Uterus (tissue), 4 donors: Measurements from ENCODE around the gene SPON1. TPM values are rescaled to one million over a fixed set of nuclear protein-coding genes. Genes with fewer than 3 reads are reported as not detected.
A peak's percentile ranks its signal among the peaks of the same experiment; 100 is the strongest.

ENCODE experiments used
- DNase-seq, 2 donors: peaks; one replicate each; pipeline ENCODE4 v3.0.0-alpha.2; 2019 to 2020
- H3K27ac ChIP-seq, 2 donors: fragments of 200-600 bp; sonication (generic); 1 replicate in 1 of 2; 2 replicates in 1 of 2; pipeline ENCODE4 v1.5.1; 2016 to 2018
- H3K27me3 ChIP-seq, 2 donors: fragments of 200-600 bp; sonication (generic); one replicate each; pipeline ENCODE4 v1.5.1; 2018 to 2019; ENCODE audit warnings: control low read depth in 1 of 2
- H3K36me3 ChIP-seq, 2 donors: fragments of 200-600 bp; sonication (generic); one replicate each; pipeline ENCODE4 v1.5.1; 2019; ENCODE audit warnings: control low read depth in 1 of 2
- H3K4me1 ChIP-seq, 2 donors: fragments of 200-600 bp; sonication (generic); one replicate each; pipeline ENCODE4 v1.5.1; 2018 to 2019; ENCODE audit warnings: control low read depth in 1 of 2
- H3K4me3 ChIP-seq, 2 donors: fragments of 200-600 bp; sonication (generic); 1 replicate in 1 of 2; 2 replicates in 1 of 2; pipeline ENCODE4 v1.5.1; 2018 to 2019; ENCODE audit warnings: mild to moderate bottlenecking in 1 of 2
- H3K9me3 ChIP-seq, 2 donors: fragments of 200-600 bp; sonication (generic); one replicate each; pipeline ENCODE4 v1.5.1; 2019; ENCODE audit warnings: control low read depth in 1 of 2
- POLR2A ChIP-seq, 2 donors: fragments of 450-650 bp; IDR thresholded peaks; one replicate each; pipeline ENCODE4 v1.6.1; 2016; ENCODE audit warnings: antibody characterized with exemption in 2 of 2, mild to moderate bottlenecking in 1 of 2, moderate library complexity in 1 of 2
- intact Hi-C: fragments of 100-400 bp; cut with DNase I; formaldehyde crosslinking; loops from one replicate; pipeline ENCODE4 v1.15.1; 2023; ENCODE audit warnings: low total_unique reads
- total RNA-seq, 4 donors: library from RNA; depleted of rRNA in 3 of 4; stranded (reverse); fragments of >200 nt in 3 of 4; gene quantifications; one replicate each; pipeline versions ENCODE4 v1.1.0 to v1.2.4, GENCODE V29; 2014 to 2023
- TF ChIP-seq, protein P1 (sequence below), 4 experiments: fragments of 200-600 bp in 2 of 4; fragments of 450-650 bp in 2 of 4; sonication (generic) in 2 of 4; IDR thresholded peaks; one replicate each; pipeline ENCODE4 v1.5.1; 2016 to 2019; ENCODE audit warnings: antibody characterized with exemption in 4 of 4, mild to moderate bottlenecking in 2 of 4, moderate library complexity in 1 of 4
- donor health status: DM: yes; HTN: yes; CAD: no.

SPON1 gene
- total RNA-seq, 4 donors from 2014 or later: 18.8 to 139 (median 28.8) TPM

DNA sequence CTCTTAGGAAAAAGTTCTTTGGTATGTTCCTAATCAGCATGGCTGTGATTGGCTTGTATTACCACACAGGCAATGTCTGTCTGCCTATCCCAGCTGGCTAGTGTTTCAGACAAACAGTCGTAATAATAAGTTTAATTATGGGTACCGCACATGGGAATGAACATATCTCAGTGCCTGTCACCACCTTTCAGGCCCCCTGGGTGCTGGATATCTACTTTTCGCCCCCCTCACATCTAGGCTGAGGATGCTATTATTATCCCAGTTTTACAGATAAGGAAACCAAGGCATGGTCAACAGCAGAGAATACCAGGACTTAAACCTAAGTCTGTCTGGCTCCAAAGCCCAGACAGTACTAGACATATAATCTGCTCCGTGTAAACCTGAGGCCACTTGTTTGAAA lies 174.8 kb downstream of the SPON1 start:
- Histone ChIP-seq H3K27ac (no peak overlapping the region), H3K27me3 (no peaks in the 10 kb centered on the region), H3K4me1 (no peaks in the 10 kb centered on the region), H3K4me3 (no peak overlapping the region), H3K9me3 (no peaks in the 10 kb centered on the region), H3K36me3 (no peaks in the 10 kb centered on the region)
- intact Hi-C loops: no loop called here
- no peak for DNase-seq
- TF ChIP-seq, protein P1, sequence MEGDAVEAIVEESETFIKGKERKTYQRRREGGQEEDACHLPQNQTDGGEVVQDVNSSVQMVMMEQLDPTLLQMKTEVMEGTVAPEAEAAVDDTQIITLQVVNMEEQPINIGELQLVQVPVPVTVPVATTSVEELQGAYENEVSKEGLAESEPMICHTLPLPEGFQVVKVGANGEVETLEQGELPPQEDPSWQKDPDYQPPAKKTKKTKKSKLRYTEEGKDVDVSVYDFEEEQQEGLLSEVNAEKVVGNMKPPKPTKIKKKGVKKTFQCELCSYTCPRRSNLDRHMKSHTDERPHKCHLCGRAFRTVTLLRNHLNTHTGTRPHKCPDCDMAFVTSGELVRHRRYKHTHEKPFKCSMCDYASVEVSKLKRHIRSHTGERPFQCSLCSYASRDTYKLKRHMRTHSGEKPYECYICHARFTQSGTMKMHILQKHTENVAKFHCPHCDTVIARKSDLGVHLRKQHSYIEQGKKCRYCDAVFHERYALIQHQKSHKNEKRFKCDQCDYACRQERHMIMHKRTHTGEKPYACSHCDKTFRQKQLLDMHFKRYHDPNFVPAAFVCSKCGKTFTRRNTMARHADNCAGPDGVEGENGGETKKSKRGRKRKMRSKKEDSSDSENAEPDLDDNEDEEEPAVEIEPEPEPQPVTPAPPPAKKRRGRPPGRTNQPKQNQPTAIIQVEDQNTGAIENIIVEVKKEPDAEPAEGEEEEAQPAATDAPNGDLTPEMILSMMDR (IDR thresholded peaks at IDR 0.05): no peak

DNA sequence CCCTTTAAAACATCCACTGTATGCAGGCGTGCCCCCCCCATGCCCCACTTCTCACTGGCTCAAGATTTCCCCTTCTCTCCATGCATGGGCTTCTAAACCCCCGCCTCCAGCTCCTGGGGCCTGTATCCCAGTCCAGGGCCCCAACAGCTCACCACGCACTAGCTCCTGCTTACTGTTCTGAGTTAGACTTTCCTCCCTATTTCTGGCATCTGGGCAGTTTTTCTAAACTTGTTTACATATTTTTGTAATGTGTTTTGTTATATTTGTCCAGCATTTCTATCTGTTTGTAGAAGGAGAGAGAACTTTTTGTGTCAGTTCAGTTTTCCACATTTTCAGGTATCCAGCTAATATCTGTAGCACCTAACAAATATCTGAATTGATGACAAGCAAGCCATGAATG lies 178.5 kb downstream of the SPON1 start:
- Histone ChIP-seq H3K36me3 (no peaks in the 10 kb centered on the region), H3K4me1 (no peaks in the 10 kb centered on the region), H3K9me3 (no peaks in the 10 kb centered on the region), H3K27me3 (no peaks in the 10 kb centered on the region), H3K27ac (peak overlapping the region in 1 of 2 donors; percentile 41), H3K4me3 (no peak overlapping the region)
- DNase-seq: no peak
- TF ChIP-seq POLR2A (IDR thresholded peaks at IDR 0.05): no peak
- TF ChIP-seq, protein P1 (IDR thresholded peaks at IDR 0.05): no peak
- intact Hi-C loops: no loop called here

DNA sequence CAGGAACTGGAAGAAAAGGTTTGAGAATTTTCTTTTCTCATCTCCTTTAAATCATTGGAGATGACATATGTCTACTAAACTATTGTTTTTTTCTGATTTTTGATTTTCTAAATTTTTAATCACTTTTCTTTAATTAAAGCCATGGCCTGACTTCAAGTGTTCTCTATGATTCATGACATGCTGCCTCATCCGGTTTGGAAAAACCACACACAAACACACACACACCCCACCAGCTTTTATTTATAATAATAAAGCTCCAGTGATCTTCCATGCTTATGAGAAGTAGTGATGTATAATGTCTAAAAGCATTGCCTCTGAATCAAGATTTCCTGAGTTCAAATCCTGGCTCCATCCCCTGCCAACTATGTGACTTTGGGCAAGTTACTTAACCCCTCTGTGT lies 179.2 kb downstream of the SPON1 start:
- H3K27me3 ChIP-seq: no peaks in the 10 kb centered on the region
- H3K4me3 ChIP-seq: no peak overlapping the region
- DNase-seq: no peak
- no peaks in the 10 kb centered on the region for H3K4me1 ChIP-seq
- no peaks in the 10 kb centered on the region for H3K36me3 ChIP-seq
- no peaks in the 10 kb centered on the region for H3K9me3 ChIP-seq
- H3K27ac ChIP-seq: peak overlapping the region in 1 of 2 donors; percentile 41
- intact Hi-C loops: no loop called here
- TF ChIP-seq POLR2A (IDR thresholded peaks at IDR 0.05): no peak
- TF ChIP-seq, protein P1 (IDR thresholded peaks at IDR 0.05): no peak

DNA sequence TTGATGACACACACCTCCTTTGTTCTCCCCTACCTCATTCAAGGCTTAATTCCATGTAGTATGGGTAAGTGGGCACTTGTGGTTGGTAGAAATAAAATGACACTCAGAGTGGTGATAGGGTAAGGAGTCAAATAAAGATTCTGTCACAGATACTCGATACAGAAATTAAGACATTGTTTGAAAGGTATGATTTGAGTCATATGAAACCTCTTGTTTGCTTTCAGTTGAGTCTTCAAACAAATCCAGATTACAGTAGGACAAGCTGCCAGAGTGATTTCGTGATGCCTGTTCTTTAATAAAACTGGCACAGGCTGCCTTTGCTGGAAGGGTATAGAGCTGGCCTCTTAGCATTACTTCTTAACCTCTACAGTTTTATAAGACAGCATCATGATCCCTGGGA lies 182.4 kb downstream of the SPON1 start:
- H3K36me3 ChIP-seq: no peaks in the 10 kb centered on the region
- H3K9me3 ChIP-seq: no peaks in the 10 kb centered on the region
- intact Hi-C loops: no loop called here
- no peaks in the 10 kb centered on the region for H3K27me3 ChIP-seq
- TF ChIP-seq, protein P1 (IDR thresholded peaks at IDR 0.05): no peak
- no peak for TF ChIP-seq POLR2A (IDR thresholded peaks at IDR 0.05)
- no peaks in the 10 kb centered on the region for H3K4me1 ChIP-seq
- H3K4me3 ChIP-seq: no peak overlapping the region
- DNase-seq: no peak
- no peak overlapping the region for H3K27ac ChIP-seq

DNA sequence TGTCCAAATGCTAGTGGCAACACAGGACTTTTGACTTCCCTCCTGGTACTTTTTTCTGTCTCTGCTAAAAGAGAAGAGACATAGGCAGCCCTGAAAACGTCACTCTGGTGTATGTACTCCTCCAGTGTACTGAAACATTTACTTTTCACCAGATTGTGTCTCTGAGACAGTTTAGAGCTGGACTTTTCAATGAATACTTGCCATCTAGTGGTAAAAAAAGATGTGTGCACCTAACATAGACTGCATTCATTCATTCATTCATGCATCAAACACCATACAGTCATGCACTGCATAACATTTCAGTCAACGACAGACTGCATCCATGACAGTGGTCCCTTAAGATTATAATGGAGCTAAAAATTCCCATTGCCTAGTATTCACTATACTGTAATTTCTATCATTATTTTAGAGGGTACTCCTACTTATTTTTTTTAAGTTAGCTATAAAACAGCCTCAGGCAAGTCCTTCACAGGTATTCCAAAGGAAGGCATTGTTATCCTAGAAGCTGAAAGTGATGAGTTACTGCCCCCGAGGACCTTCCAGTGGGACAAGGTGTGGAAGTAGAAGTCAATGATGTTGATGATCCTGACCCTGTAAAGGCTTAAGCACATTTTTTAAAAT lies 186.2 kb downstream of the SPON1 start:
- no peak for DNase-seq
- Histone ChIP-seq H3K9me3 (no peaks in the 10 kb centered on the region), H3K4me3 (no peak overlapping the region), H3K4me1 (no peaks in the 10 kb centered on the region), H3K27ac (no peak overlapping the region), H3K27me3 (no peaks in the 10 kb centered on the region), H3K36me3 (no peaks in the 10 kb centered on the region)
- TF ChIP-seq POLR2A (IDR thresholded peaks at IDR 0.05): no peak
- TF ChIP-seq, protein P1 (IDR thresholded peaks at IDR 0.05): peak; percentile 53 to 65 (median 60)
- intact Hi-C loops: no loop called here
